IPS-18c (cell line): ENCODE data around the gene POC1A.
"Not testable (repeated sequence)": the region's sequence is repeated elsewhere in the genome, so short reads cannot be mapped to it uniquely, and the experiment has no call there.

Experiments
- H3K4me3 ChIP-seq: 2 replicates; pipeline ENCODE4 v1.7.0; 2013; ENCODE audit warnings: low read depth, mild to moderate bottlenecking, low read length, moderate library complexity; ENCODE audit not compliant: insufficient read depth
- H3K9me3 ChIP-seq: one replicate; pipeline ENCODE4 v1.6.1; 2013; ENCODE audit warnings: mild to moderate bottlenecking, low read length, moderate library complexity; ENCODE audit not compliant: control insufficient read depth, insufficient read depth

The POC1A gene

DNA sequence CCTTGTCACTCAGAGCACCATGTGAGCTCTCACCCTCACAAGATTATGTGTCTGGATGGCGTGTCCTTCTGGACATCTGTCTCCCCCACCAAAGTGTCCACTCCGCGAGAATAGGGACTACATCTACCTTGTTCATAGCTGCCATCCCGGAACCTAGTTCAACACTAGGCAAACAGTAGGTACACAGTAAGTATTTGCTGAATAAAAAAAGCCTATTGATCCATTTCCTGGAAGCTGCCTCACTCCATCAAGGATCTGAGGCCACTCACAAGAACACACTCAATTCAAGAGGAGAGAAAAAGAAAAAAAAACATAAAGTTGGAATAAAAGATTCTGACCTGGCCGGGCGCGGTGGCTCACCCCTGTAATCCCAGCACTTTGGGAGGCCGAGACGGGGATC lies 32.5 kb upstream of the POC1A start:
- Histone ChIP-seq H3K4me3 (no peak overlapping the region), H3K9me3 (no peaks in the 10 kb centered on the region)

DNA sequence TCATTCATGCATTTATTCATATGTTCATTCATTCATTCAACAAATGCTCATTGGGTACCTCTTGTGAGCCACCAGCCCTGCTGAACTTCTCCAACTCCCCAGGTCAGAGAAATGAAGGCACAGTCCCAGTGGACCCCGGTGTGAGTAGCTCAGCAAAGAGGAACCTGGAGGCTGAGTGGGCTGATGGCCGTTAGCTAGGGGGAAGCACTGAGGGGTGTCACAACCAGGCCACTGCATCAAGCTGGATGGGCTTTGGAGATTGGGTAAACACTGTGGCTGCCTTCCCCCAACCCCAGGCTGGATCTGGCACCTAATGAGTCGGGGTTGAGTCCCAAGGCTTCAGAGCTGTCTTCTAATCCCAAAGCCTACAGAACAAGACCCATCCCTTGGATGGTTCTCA lies 31.6 kb upstream of the POC1A start:
- Histone ChIP-seq H3K9me3 (no peaks in the 10 kb centered on the region), H3K4me3 (no peak overlapping the region)

DNA sequence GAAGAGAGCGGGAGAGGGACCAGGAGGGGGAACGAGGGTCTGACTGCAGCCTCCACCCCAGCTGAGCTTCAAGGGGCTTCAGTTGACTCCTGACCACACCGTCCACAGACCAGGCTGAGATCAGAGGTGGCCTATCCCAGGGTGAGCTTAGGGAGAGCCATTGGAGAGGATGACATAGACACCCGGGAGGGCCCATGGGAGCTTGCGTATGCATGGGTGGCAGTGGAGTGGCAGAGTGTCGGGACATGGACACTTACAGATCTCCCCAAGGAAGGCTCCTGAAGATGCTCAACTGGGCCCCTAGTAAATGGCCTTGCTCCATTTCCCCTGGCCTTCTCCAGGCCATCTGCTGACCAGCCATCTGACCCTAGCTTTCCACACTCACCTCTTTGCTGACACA lies 31.1 kb upstream of the POC1A start:
- H3K9me3 ChIP-seq: no peaks in the 10 kb centered on the region
- H3K4me3 ChIP-seq: no peak overlapping the region

DNA sequence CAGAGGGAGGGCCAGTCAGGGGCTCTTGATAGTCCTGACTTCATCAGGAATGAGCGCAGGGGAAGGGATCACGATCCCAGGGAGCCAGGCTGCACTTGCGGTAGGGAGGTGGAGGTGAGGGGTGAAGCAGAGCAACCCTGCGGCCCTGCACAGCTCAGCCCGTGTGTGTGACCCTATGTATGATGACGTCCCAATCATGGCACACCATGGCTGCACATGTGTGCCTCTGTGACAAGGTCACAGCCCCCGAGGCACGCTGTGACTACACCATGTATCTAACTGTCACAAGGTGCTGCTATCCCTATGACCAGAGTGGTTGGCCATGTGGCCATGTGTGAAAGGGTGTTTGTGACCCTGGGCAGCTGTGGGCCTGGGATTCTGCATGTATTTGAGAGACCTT lies 30.5 kb upstream of the POC1A start:
- H3K4me3 ChIP-seq: no peak overlapping the region
- H3K9me3 ChIP-seq: no peaks in the 10 kb centered on the region

DNA sequence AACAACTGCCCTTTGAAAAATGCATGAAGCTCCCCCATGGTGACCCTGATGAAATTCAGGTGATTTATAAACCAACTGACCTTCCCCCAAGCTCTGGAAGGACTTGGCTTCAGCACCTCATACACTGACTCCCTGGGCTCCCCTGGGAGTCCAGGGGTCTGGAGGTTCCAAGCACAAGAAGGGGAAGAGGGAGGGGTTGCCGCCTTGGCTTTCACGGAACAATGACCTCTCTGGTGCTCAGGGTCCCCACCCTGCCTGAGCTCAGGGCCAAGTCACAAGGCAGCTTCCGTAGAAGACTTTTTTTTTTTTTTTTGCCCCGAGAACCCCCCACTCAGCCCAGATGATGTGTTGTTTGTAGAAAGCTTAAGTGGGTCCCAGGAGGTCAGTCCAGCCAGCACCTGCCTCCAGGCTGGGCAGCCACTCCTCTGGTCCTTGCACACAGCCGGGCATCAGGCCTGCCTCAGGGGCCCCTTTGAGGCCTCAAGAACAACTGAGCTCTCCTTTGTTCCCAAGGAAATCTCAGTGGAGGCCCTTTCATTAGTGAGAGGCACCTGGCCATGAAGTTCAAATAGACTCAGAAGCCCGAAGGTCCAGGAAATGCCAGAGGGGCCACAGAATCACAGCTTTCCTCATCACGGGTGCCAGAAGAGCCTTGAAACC lies 29.7 kb upstream of the POC1A start:
- Histone ChIP-seq H3K4me3 (no peak overlapping the region), H3K9me3 (no peaks in the 10 kb centered on the region)

DNA sequence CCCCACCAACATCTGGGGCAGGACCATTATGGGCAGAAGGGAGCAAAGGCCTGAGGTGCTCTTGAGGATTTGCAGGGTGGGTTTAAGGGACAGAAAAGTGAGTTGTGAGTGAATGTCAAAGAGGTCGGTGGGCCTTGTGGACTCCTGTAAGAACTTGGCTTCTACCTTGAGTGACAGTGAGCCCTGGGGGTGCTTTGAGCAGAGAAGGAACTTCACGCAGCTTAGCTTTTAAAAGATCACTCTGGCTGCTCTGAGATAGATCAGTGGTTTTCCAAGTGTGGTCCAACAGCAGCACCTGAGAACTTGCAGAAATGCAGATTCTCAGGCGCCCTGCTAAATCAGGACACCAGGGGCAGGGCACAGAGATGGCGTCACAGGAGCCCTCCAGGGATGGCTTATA lies 28.5 kb upstream of the POC1A start:
- no peaks in the 10 kb centered on the region for H3K9me3 ChIP-seq
- H3K4me3 ChIP-seq: no peak overlapping the region

DNA sequence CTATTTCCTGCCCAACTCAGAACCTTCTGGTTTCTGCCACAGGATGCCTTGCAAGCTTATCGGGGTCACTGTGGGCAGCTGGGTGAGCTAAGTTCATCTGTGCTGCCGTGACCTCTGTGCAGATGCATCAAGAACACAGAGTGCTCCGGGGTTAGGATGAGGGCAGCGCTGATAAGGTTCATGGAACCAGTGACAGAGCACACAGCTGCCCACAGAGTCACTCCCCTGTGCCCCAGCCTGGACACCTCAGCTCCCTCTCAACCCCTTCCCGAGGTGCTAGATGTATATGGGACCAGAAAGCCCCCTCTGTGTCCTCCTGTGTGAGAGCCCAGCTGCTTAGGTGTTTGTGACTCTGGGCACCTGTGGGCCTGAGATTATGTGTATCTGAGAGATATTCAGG lies 28.0 kb upstream of the POC1A start:
- no peaks in the 10 kb centered on the region for H3K9me3 ChIP-seq
- no peak overlapping the region for H3K4me3 ChIP-seq

DNA sequence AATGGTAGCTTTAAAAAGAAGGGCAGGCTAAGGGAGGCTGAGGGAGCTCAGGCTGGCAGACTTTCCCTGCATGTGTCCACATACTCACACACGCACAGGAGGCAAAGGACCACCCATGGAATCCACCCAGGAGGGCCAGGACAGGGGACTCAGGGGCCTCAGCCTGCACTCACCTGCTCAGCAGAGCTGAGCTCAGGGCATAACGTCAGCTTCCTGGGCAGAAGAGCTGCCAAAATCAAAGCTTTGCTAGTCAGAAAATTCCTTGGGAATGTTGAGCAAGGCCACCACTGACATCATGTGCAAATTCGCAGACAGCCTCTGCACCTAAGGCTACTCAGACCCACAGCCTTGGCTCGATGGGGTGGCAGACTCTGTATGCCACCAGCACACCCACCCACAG lies 27.3 kb upstream of the POC1A start:
- no peaks in the 10 kb centered on the region for H3K9me3 ChIP-seq
- no peak overlapping the region for H3K4me3 ChIP-seq

DNA sequence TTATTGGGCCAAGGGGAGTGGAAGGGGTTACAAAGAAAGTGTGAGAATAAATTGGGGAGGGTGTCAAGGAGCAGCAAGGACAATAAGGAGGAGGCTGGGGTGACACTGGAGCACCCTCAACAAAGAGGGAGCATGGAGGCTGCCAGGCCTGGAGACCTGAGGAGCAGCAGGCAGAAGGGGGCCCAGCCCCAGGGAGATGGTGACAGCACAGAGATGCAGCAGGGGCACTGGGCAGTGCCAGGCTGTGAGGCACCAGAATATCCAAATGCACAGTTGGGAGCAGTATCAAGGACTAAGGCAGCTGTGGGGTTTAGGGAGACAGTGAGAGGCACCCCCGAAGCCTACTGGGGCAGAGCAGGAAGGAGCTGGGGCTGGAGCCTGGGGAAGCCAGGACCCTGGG lies 24.3 kb upstream of the POC1A start:
- Histone ChIP-seq H3K4me3 (no peak overlapping the region), H3K9me3 (no peaks in the 10 kb centered on the region)

DNA sequence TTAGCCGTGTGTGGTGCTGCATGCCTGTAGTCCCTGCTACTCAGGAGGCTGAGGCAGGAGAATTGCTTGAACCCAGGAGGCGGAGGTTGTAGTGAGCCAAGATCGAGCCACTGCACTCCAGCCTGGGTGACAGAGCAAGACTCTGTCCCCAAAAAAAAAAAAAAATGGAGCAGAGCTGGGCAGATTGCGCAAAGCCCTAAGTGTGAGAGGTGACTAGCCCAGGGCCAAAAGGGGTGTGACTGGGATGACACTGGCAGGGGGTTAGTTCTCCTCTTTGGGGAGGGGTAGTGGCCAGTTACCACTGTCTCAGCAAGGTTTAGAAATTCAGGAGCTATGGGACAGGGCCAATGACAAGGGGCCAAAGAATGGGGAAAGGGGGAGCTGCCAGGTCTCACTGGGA lies 23.9 kb upstream of the POC1A start:
- H3K9me3 ChIP-seq: not testable (repeated sequence)

DNA sequence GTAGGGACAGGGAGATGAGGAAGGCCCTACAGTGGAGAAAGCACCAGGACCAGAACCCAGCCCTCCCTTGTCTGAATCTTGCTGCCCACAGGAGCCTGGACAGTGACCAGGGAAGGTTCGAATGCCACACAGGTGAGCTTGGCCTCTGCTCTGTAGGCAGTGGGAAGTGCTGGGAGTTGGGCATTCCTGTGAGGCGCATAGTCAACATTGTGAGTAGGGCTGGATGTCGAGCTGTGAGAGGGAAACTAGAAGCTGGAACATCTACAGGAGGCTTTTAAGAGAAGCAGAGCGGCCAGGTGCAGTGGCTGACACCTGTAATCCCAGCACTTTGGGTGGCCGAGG lies 23.4 kb upstream of the POC1A start:
- no peak overlapping the region for H3K4me3 ChIP-seq
- H3K9me3 ChIP-seq: no peaks in the 10 kb centered on the region

More for the DNA sequence above, 23.9 kb upstream of the POC1A start:
- not testable (repeated sequence) for H3K4me3 ChIP-seq

DNA sequence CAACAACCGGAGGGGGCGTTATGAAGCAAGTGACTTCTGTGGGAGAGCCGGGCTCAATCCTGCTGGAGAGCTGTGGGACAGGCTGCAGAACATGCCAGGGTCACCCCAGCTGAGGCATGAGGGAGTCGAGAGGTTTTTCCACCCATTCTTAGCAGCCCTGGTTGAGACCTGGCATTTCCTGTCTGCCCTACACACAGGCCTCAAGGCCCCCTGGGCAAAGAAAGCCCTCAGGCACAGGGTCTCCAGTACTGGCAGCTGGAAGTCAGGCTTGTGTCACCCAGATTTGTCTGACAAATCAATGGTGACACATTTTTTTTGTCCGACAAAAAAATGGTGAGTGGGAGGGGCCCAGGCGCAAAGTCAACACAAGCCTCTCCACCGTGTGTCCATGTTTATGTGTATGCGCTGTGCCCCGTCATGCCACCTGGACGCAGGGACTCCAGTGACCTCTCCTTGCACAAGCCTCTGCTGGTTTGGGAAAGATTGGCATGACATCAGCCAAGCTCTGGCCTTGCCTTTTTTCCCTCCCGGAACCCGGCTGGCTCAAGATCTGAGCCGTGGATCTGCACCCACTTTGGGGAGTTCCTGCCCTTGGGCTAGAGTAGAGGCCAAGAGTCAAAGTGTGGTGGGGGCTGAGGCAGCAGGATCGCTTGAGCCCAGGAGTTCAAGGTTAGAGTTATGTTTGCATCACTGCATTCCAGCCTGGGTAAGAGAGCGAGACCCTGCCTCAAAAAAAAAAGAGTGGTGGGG lies 22.9 kb upstream of the POC1A start:
- Histone ChIP-seq H3K4me3 (no peak overlapping the region), H3K9me3 (no peaks in the 10 kb centered on the region)

DNA sequence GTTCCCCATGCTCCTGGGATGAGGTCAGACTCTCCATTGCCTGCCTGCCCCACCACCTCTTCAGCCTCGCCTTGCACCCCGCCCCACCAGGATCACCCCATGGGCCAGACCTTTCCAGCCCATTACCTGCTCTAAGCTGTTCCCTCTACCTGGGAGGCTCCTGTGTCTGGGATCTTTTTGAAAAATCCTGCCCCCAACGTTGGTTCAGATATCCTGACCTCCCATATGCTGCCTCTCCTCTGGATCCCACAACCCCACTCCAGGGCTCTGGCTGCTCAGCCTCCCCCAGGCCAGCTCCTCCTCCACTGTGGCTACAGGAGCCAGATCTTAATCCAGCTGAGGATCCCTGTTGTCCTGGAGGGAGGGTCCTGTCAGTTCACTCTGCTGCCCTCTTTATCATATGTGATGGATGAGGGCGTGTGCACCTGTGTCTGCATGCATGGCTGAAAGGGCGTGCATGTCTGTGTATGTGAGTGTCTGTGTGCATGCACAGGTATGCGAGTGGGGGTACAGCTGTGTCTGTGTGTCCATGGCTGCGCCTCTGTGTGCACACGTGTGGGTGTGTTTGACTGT lies 22.0 kb upstream of the POC1A start:
- Histone ChIP-seq H3K4me3 (no peak overlapping the region), H3K9me3 (no peaks in the 10 kb centered on the region)

DNA sequence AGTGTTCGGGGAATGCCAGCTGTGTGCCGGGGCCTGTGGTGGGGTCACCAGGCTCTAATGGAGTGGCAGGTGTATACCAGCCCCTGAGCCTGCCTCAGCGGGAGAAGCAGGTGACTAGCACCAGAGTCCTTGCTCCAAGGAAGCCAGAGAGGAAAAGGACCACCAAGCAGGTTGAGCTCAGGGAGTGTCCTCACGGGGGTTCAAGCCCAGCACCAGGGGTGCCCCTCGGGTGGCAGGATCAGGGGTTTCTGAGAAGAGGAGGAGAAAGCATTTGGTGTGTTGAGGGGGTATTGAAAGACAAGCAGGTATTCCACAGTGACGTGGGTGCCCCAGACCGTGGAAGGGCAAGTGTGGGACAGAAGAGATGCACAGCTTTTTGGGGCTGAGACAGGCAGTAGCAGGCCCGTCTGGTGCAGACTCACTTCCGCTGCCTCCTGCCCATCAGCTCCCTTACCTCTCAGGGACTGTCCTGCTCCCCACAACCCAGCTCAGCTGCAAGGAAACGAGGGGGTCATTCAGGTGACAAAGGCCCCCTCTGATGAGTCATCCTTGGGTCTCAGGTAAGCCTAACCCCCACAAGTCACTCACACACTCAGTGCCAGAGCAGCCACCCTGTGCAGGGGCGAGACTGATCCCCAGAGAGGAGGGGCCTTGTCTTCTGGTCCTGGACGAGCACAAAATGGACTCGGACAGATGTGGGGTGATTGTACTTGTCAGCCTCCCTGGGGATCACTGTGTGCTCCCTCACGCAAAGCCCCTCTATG lies 21.4 kb upstream of the POC1A start:
- Histone ChIP-seq H3K4me3 (no peak overlapping the region), H3K9me3 (no peaks in the 10 kb centered on the region)

DNA sequence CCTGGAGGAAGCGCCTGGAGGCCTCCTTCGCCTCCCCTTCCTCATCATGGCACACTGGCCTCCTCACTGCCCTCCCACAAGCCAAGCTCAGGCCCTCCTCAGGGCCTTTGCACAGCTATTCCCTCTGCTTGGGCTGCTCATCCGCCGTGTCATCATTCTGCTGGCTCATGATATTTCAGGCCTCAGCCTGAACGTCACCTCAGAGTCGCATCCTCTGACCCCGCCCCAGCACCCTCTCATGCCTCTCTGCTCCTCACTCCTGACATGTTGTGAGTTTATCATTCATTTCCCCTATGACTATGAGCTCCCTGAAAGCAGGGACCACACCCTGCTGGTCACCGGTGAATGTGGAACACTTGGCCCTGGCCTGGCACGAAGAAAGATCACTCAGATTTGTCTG lies 20.7 kb upstream of the POC1A start:
- no peak overlapping the region for H3K4me3 ChIP-seq
- H3K9me3 ChIP-seq: no peaks in the 10 kb centered on the region

DNA sequence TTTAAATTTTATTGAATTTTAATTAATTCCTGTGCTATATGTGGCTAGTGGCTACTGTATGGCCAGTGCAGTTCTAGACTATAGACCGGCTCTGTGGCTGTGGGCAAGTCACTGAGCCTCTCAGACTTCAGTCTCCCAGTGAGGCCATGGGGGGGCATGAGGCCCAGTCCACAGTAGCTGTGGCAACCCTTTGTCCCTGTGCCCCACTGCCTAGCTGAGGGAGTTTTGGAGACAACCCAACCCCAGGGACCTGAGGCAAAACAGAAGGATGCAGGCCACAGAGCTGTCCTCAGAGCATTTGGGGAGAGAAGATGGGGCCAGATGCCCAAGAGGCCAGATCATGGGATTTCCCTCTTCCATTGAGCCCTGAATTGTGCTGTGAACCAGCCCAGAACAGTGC lies 18.9 kb upstream of the POC1A start:
- Histone ChIP-seq H3K4me3 (no peak overlapping the region), H3K9me3 (no peaks in the 10 kb centered on the region)

DNA sequence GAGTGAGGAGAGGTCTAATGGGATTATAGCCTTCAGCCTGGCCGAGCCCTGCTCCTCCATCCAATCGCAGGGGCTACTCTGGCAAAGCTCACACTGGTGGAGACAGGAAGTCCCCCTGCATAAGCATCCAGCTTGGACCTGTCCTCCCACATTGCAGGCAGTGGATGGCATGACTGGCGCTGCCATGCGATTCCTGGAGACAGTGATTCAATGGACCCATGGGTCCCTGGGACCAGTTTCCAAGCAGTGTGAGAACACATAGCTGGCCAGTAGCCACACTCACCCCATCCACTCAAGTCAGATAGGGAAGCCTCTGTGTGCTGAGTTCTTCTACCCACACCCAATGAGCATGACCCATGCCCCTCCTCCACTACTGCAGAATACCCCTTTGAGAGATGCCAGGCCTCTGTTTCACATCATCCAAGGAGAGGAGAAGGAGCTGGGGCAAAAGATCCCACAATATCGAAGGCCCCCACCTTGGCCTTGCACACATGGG lies 18.1 kb upstream of the POC1A start:
- Histone ChIP-seq H3K9me3 (no peaks in the 10 kb centered on the region), H3K4me3 (no peak overlapping the region)
